Measurements from ENCODE around the gene PLXDC1. TPM values are rescaled to one million over a fixed set of nuclear protein-coding genes. Genes with fewer than 3 reads are reported as not detected.

Gene PLXDC1
- total and polyA plus RNA-seq, 7 experiments from 2014 or later, result 2.3 to 55.7 (median 30.8) TPM

GRCh38 chr17:39018267-39019134 lies 132.9 kb downstream of the PLXDC1 start:
- H3K4me3 Mint-ChIP-seq, result peak overlapping the region; percentile 21 to 74 (median 62)
- Histone ChIP-seq H3K4me3 (ENCODE audit: low read length) (peak overlapping the region; percentile 8), H3K27ac (ENCODE audit: low read depth, low read length) (peak overlapping the region; percentile 37), H3K36me3 (ENCODE audit: control insufficient read depth in 2 of 3, insufficient read depth in 3 of 3, low read length in 3 of 3) (no peaks in the 10 kb centered on the region), H3K27me3 (ENCODE audit: control insufficient read depth in 2 of 2, insufficient read depth in 2 of 2, low read length in 2 of 2) (no peaks in the 10 kb centered on the region), H3K4me1 (ENCODE audit: control insufficient read depth in 2 of 2, insufficient read depth in 2 of 2, low read length in 2 of 2) (peaks cover 0 to 38% of the 10 kb centered on the region in 2 donors), H3K9me3 (ENCODE audit: control insufficient read depth in 2 of 3, low read length in 3 of 3) (no peaks in the 10 kb centered on the region)
- intact Hi-C loops (cut with micrococcal nuclease), result loop anchor here (1.0 to 5.0 kb wide), 3 partner anchors 9 to 39 kb away; no protein-coding TSS in a partner anchor
- DNase-seq (peak in 8 of 9 donors; percentile 16 to 30 (median 22)), ATAC-seq (peak; percentile 22)
- no peaks in the 10 kb centered on the region for H3K9me3 Mint-ChIP-seq
- H3K27me3 Mint-ChIP-seq, result no peaks in the 10 kb centered on the region
- peaks cover 23 to 50% (median 40%) of the 10 kb centered on the region in 7 donors for H3K4me1 Mint-ChIP-seq
- POLR2A ChIA-PET, result interaction anchor here (0.6 to 2.6 kb wide), 14 partner anchors 9 to 181 kb away, joined by 3 to 13 read pairs (median 6); partner anchors contain the start of genes RPL19 and RPL23
- CTCF ChIA-PET, result interaction anchor here (0.5 to 2.4 kb wide), 9 partner anchors 11 to 254 kb away, joined by 3 to 10 read pairs (median 4); no protein-coding TSS in a partner anchor
- peak overlapping the region; percentile 71 to 97 (median 92) for H3K27ac Mint-ChIP-seq
- H3K36me3 Mint-ChIP-seq, result peaks cover 0 to 4% (median 0%) of the 10 kb centered on the region in 5 donors

- intact Hi-C loops (cut with micrococcal nuclease), result loop anchor here (1.0 to 5.0 kb wide), 4 partner anchors 14 to 41 kb away; no protein-coding TSS in a partner anchor
- DNase-seq, result peak in 7 of 9 donors; percentile 56 to 83 (median 77)
Observed at GRCh38 chr17:39016193-39017153, 135.0 kb downstream of the PLXDC1 start.

GRCh38 chr17:39015546-39015935 lies 135.9 kb downstream of the PLXDC1 start:
- no peaks in the 10 kb centered on the region for H3K9me3 ChIP-seq (ENCODE audit: control insufficient read depth in 2 of 3, low read length in 3 of 3)
- no peaks in the 10 kb centered on the region for H3K9me3 Mint-ChIP-seq
- ChIA-PET CTCF (interaction anchor here (0.7 to 1.0 kb wide), 3 partner anchors 13 to 159 kb away, joined by 3 to 4 read pairs (median 3); no protein-coding TSS in a partner anchor), POLR2A (no interaction called here)
- no peaks in the 10 kb centered on the region for H3K36me3 ChIP-seq (ENCODE audit: control insufficient read depth in 2 of 3, insufficient read depth in 3 of 3, low read length in 3 of 3)
- peak overlapping the region; percentile 45 for H3K27ac ChIP-seq (ENCODE audit: low read depth, low read length)
- no peak for DNase-seq
- no peak overlapping the region for H3K4me3 ChIP-seq (ENCODE audit: low read length)
- peaks cover 0 to 4% (median 0%) of the 10 kb centered on the region in 5 donors for H3K36me3 Mint-ChIP-seq
- H3K4me1 ChIP-seq (ENCODE audit: control insufficient read depth in 2 of 2, insufficient read depth in 2 of 2, low read length in 2 of 2), result peaks cover 0 to 38% of the 10 kb centered on the region in 2 donors
- ATAC-seq, result no peak
- no peaks in the 10 kb centered on the region for H3K27me3 ChIP-seq (ENCODE audit: control insufficient read depth in 2 of 2, insufficient read depth in 2 of 2, low read length in 2 of 2)
- H3K27ac Mint-ChIP-seq, result peak overlapping the region in 8 of 9 donors; percentile 94 to 98 (median 96)
- no peak overlapping the region for H3K4me3 Mint-ChIP-seq
- H3K4me1 Mint-ChIP-seq, result peaks cover 23 to 50% (median 37%) of the 10 kb centered on the region in 7 donors
- H3K27me3 Mint-ChIP-seq, result no peaks in the 10 kb centered on the region
- intact Hi-C loops (cut with micrococcal nuclease), result loop anchor here (5.0 kb wide), 2 partner anchors 33 to 42 kb away; no protein-coding TSS in a partner anchor

More at GRCh38 chr17:39016193-39017153, 135.0 kb downstream of the PLXDC1 start:
- H3K36me3 Mint-ChIP-seq, result peaks cover 0 to 4% (median 0%) of the 10 kb centered on the region in 5 donors
- H3K27ac Mint-ChIP-seq, result peak overlapping the region; percentile 87 to 98 (median 96)
- CTCF ChIA-PET, result interaction anchor here (0.6 to 1.9 kb wide), 6 partner anchors 12 to 158 kb away, joined by 3 to 5 read pairs (median 4); no protein-coding TSS in a partner anchor
- H3K4me1 ChIP-seq (ENCODE audit: control insufficient read depth in 2 of 2, insufficient read depth in 2 of 2, low read length in 2 of 2), result peaks cover 0 to 38% of the 10 kb centered on the region in 2 donors
- POLR2A ChIA-PET, result interaction anchor here (0.6 to 2.6 kb wide), 8 partner anchors 17 to 1096 kb away, joined by 3 to 13 read pairs (median 4); partner anchors contain the start of gene RPL19
- H3K4me1 Mint-ChIP-seq, result peaks cover 23 to 50% (median 40%) of the 10 kb centered on the region in 7 donors
- H3K27me3 Mint-ChIP-seq, result no peaks in the 10 kb centered on the region
- no peaks in the 10 kb centered on the region for H3K36me3 ChIP-seq (ENCODE audit: control insufficient read depth in 2 of 3, insufficient read depth in 3 of 3, low read length in 3 of 3)
- H3K4me3 ChIP-seq (ENCODE audit: low read length), result no peak overlapping the region
- peak overlapping the region in 9 of 10 donors; percentile 11 to 81 (median 76) for H3K4me3 Mint-ChIP-seq
- no peaks in the 10 kb centered on the region for H3K27me3 ChIP-seq (ENCODE audit: control insufficient read depth in 2 of 2, insufficient read depth in 2 of 2, low read length in 2 of 2)
- H3K27ac ChIP-seq (ENCODE audit: low read depth, low read length), result peak overlapping the region; percentile 75
- no peaks in the 10 kb centered on the region for H3K9me3 Mint-ChIP-seq
- ATAC-seq, result peak; percentile 90
- no peaks in the 10 kb centered on the region for H3K9me3 ChIP-seq (ENCODE audit: control insufficient read depth in 2 of 3, low read length in 3 of 3)

GRCh38 chr17:39014795-39015545 lies 136.5 kb downstream of the PLXDC1 start:
- Histone ChIP-seq H3K9me3 (ENCODE audit: control insufficient read depth in 2 of 3, low read length in 3 of 3) (no peaks in the 10 kb centered on the region), H3K4me1 (ENCODE audit: control insufficient read depth in 2 of 2, insufficient read depth in 2 of 2, low read length in 2 of 2) (peaks cover 0 to 38% of the 10 kb centered on the region in 2 donors), H3K4me3 (ENCODE audit: low read length) (no peak overlapping the region), H3K27me3 (ENCODE audit: control insufficient read depth in 2 of 2, insufficient read depth in 2 of 2, low read length in 2 of 2) (no peaks in the 10 kb centered on the region), H3K27ac (ENCODE audit: low read depth, low read length) (peak overlapping the region; percentile 45), H3K36me3 (ENCODE audit: control insufficient read depth in 2 of 3, insufficient read depth in 3 of 3, low read length in 3 of 3) (no peaks in the 10 kb centered on the region)
- Mint-ChIP-seq H3K27me3 (no peaks in the 10 kb centered on the region), H3K4me1 (peaks cover 23 to 50% (median 37%) of the 10 kb centered on the region in 7 donors), H3K36me3 (peaks cover 0 to 4% (median 0%) of the 10 kb centered on the region in 5 donors), H3K27ac (peak overlapping the region; percentile 16 to 98 (median 96)), H3K9me3 (no peaks in the 10 kb centered on the region), H3K4me3 (no peak overlapping the region)
- ChIA-PET CTCF (interaction anchor here (0.7 to 1.5 kb wide), 4 partner anchors 30 to 160 kb away, joined by 3 to 6 read pairs (median 4); no protein-coding TSS in a partner anchor), POLR2A (interaction anchor here (0.8 kb wide), 1 partner anchor 13 kb away, joined by 3 read pairs; no protein-coding TSS in a partner anchor)
- ATAC-seq, result no peak
- intact Hi-C loops (cut with micrococcal nuclease), result loop anchor here (5.0 kb wide), 2 partner anchors 33 to 42 kb away; no protein-coding TSS in a partner anchor
- DNase-seq, result no peak

- Mint-ChIP-seq H3K4me1 (peaks cover 23 to 46% (median 32%) of the 10 kb centered on the region in 7 donors), H3K9me3 (no peaks in the 10 kb centered on the region), H3K36me3 (peaks cover 0 to 4% (median 0%) of the 10 kb centered on the region in 5 donors), H3K27ac (peak overlapping the region; percentile 16 to 98 (median 96)), H3K4me3 (no peak overlapping the region), H3K27me3 (no peaks in the 10 kb centered on the region)
- ChIA-PET POLR2A (interaction anchor here (0.8 kb wide), 1 partner anchor 14 kb away, joined by 3 read pairs; no protein-coding TSS in a partner anchor), CTCF (interaction anchor here (0.9 to 1.5 kb wide), 2 partner anchors 30 to 31 kb away, joined by 4 to 6 read pairs; no protein-coding TSS in a partner anchor)
- H3K27ac ChIP-seq (ENCODE audit: low read depth, low read length), result no peak overlapping the region
- peaks cover 0 to 32% of the 10 kb centered on the region in 2 donors for H3K4me1 ChIP-seq (ENCODE audit: control insufficient read depth in 2 of 2, insufficient read depth in 2 of 2, low read length in 2 of 2)
- no peaks in the 10 kb centered on the region for H3K36me3 ChIP-seq (ENCODE audit: control insufficient read depth in 2 of 3, insufficient read depth in 3 of 3, low read length in 3 of 3)
- H3K9me3 ChIP-seq (ENCODE audit: control insufficient read depth in 2 of 3, low read length in 3 of 3), result no peaks in the 10 kb centered on the region
- no peak overlapping the region for H3K4me3 ChIP-seq (ENCODE audit: low read length)
- no peaks in the 10 kb centered on the region for H3K27me3 ChIP-seq (ENCODE audit: control insufficient read depth in 2 of 2, insufficient read depth in 2 of 2, low read length in 2 of 2)
- intact Hi-C loops (cut with micrococcal nuclease), result no loop called here
- DNase-seq (no peak), ATAC-seq (no peak)
Observed at GRCh38 chr17:39014044-39014794, 137.2 kb downstream of the PLXDC1 start.
